ENCODE data around the gene ETFB. TPM values are rescaled to one million over a fixed set of nuclear protein-coding genes. Genes with fewer than 3 reads are reported as not detected.
"Not testable (repeated sequence)": the region's sequence is repeated elsewhere in the genome, so short reads cannot be mapped to it uniquely, and the experiment has no call there.

Gene ETFB
- total RNA-seq, 2 donors from 2014 or later: 54.3 to 77.3 TPM

- Mint-ChIP-seq H3K4me3 (no peak overlapping the region), H3K4me1 (peaks cover 5% of the 10 kb centered on the region), H3K27ac (no peak overlapping the region), H3K36me3 (ENCODE audit: low read depth) (peaks cover 14% of the 10 kb centered on the region), H3K27me3 (ENCODE audit: insufficient read depth) (no peaks in the 10 kb centered on the region), H3K9me3 (peaks cover 33% of the 10 kb centered on the region)
- Histone ChIP-seq H3K27me3 (ENCODE audit: control insufficient read depth, insufficient read depth, low read length, poor library complexity, severe bottlenecking) (no peaks in the 10 kb centered on the region), H3K4me3 (ENCODE audit: low read length) (no peak overlapping the region), H3K27ac (ENCODE audit: low read depth, low read length) (peak overlapping the region; percentile 17), H3K9ac (ENCODE audit: extremely low read depth, low read length, poor library complexity, severe bottlenecking) (no peak overlapping the region), H3K36me3 (ENCODE audit: control insufficient read depth, insufficient read depth, low read length) (no peaks in the 10 kb centered on the region), H3K9me3 (ENCODE audit: control insufficient read depth, low read length) (peaks cover 22% of the 10 kb centered on the region), H3K4me1 (ENCODE audit: control insufficient read depth, insufficient read depth, low read length) (peaks cover 2% of the 10 kb centered on the region)
- 50 to 55% methylated on average over 4 to 7 of the region's 7 CpGs for WGBS, 2 experiments (ENCODE audit: insufficient coverage in 1 of 2, insufficient read length in 1 of 2)
- no peak for DNase-seq
- TF ChIP-seq CTCF (conservative IDR thresholded peaks at IDR 0.05): peak; percentile 79
Measured at GRCh38 chr19:51398096-51398704, 32.0 kb upstream of the ETFB start.

GRCh38 chr19:51397453-51397852 is 31.3 kb upstream of the ETFB start:
- DNase-seq; H3K27me3 ChIP-seq (ENCODE audit: control insufficient read depth, insufficient read depth, low read length, poor library complexity, severe bottlenecking); H3K36me3 ChIP-seq (ENCODE audit: control insufficient read depth, insufficient read depth, low read length); H3K27ac Mint-ChIP-seq; H3K9ac ChIP-seq (ENCODE audit: extremely low read depth, low read length, poor library complexity, severe bottlenecking); H3K27me3 Mint-ChIP-seq (ENCODE audit: insufficient read depth); H3K4me3 ChIP-seq (ENCODE audit: low read length); H3K4me1 ChIP-seq (ENCODE audit: control insufficient read depth, insufficient read depth, low read length); H3K4me3 Mint-ChIP-seq; H3K4me1 Mint-ChIP-seq; H3K27ac ChIP-seq (ENCODE audit: low read depth, low read length): not testable (repeated sequence)
- peaks cover 11% of the 10 kb centered on the region for H3K36me3 Mint-ChIP-seq (ENCODE audit: low read depth)
- H3K9me3 Mint-ChIP-seq: peaks cover 26% of the 10 kb centered on the region
- WGBS, 2 experiments (ENCODE audit: insufficient coverage in 1 of 2, insufficient read length in 1 of 2): 94 to 96% methylated on average over 9 of the region's 9 CpGs
- peaks cover 15% of the 10 kb centered on the region for H3K9me3 ChIP-seq (ENCODE audit: control insufficient read depth, low read length)

GRCh38 chr19:51396175-51396574 is 30.0 kb upstream of the ETFB start:
- Mint-ChIP-seq H3K27ac (no peak overlapping the region), H3K36me3 (ENCODE audit: low read depth) (peaks cover 3% of the 10 kb centered on the region), H3K27me3 (ENCODE audit: insufficient read depth) (no peaks in the 10 kb centered on the region), H3K4me1 (peaks cover 5% of the 10 kb centered on the region), H3K4me3 (no peak overlapping the region), H3K9me3 (peaks cover 15% of the 10 kb centered on the region)
- Histone ChIP-seq H3K4me3 (ENCODE audit: low read length) (no peak overlapping the region), H3K9me3 (ENCODE audit: control insufficient read depth, low read length) (peaks cover 3% of the 10 kb centered on the region), H3K4me1 (ENCODE audit: control insufficient read depth, insufficient read depth, low read length) (peaks cover 2% of the 10 kb centered on the region), H3K36me3 (ENCODE audit: control insufficient read depth, insufficient read depth, low read length) (no peaks in the 10 kb centered on the region), H3K27me3 (ENCODE audit: control insufficient read depth, insufficient read depth, low read length, poor library complexity, severe bottlenecking) (no peaks in the 10 kb centered on the region), H3K9ac (ENCODE audit: extremely low read depth, low read length, poor library complexity, severe bottlenecking) (no peak overlapping the region), H3K27ac (ENCODE audit: low read depth, low read length) (no peak overlapping the region)
- no peak for TF ChIP-seq CTCF (conservative IDR thresholded peaks at IDR 0.05)
- WGBS, 2 experiments (ENCODE audit: insufficient coverage in 1 of 2, insufficient read length in 1 of 2): 92% methylated on average over 2 of the region's 2 CpGs; no CpG with 5 or more reads in 1 of the 2 experiments
- no peak for DNase-seq
